ENCODE measurements around the gene VTCN1. TPM values are rescaled to one million over a fixed set of nuclear protein-coding genes. Genes with fewer than 3 reads are reported as not detected.

VTCN1 gene
- total and polyA plus RNA-seq, 4 donors: 0.23 to 0.38 TPM; not detected in 2

- no peaks in the 10 kb centered on the region for H3K36me3 ChIP-seq (ENCODE audit: control insufficient read depth in 1 of 2, insufficient read depth in 2 of 2, low read length in 1 of 2)
- intact Hi-C loops (cut with DNase I): no loop called here
- no peaks in the 10 kb centered on the region for H3K9me3 ChIP-seq (ENCODE audit: control insufficient read depth, low read length)
- H3K27ac ChIP-seq (ENCODE audit: low read depth in 1 of 2, low read length in 2 of 2): no peak overlapping the region
- H3K4me3 ChIP-seq (ENCODE audit: low read length in 2 of 2): no peak overlapping the region
- no peak for ATAC-seq (ENCODE audit: low FRiP score)
- no peaks in the 10 kb centered on the region for H3K27me3 ChIP-seq (ENCODE audit: control insufficient read depth in 1 of 2, insufficient read depth in 2 of 2, low read length in 1 of 2)
- 83 to 91% methylated on average over 2 of the region's 2 CpGs for WGBS, 2 donors
- H3K4me1 ChIP-seq (ENCODE audit: control insufficient read depth in 1 of 2, insufficient read depth in 2 of 2, low read length in 2 of 2): no peaks in the 10 kb centered on the region
- DNase-seq: no peak
These were observed 21.0 kb downstream of the VTCN1 start for GRCh38 chr1:117189726-117190125.

- 73 to 78% methylated on average over 8 of the region's 8 CpGs for WGBS, 2 donors
- intact Hi-C loops (cut with DNase I): no loop called here
- Histone ChIP-seq H3K4me3 (ENCODE audit: low read length in 2 of 2) (no peak overlapping the region), H3K4me1 (ENCODE audit: control insufficient read depth in 1 of 2, insufficient read depth in 2 of 2, low read length in 2 of 2) (no peaks in the 10 kb centered on the region), H3K9me3 (ENCODE audit: control insufficient read depth, low read length) (peaks cover 1% of the 10 kb centered on the region), H3K36me3 (ENCODE audit: control insufficient read depth in 1 of 2, insufficient read depth in 2 of 2, low read length in 1 of 2) (no peaks in the 10 kb centered on the region), H3K27me3 (ENCODE audit: control insufficient read depth in 1 of 2, insufficient read depth in 2 of 2, low read length in 1 of 2) (no peaks in the 10 kb centered on the region), H3K27ac (ENCODE audit: low read depth in 1 of 2, low read length in 2 of 2) (no peak overlapping the region)
- ATAC-seq (ENCODE audit: low FRiP score) (no peak), DNase-seq (no peak)
These were observed 21.8 kb downstream of the VTCN1 start for GRCh38 chr1:117188816-117189437.

DNA sequence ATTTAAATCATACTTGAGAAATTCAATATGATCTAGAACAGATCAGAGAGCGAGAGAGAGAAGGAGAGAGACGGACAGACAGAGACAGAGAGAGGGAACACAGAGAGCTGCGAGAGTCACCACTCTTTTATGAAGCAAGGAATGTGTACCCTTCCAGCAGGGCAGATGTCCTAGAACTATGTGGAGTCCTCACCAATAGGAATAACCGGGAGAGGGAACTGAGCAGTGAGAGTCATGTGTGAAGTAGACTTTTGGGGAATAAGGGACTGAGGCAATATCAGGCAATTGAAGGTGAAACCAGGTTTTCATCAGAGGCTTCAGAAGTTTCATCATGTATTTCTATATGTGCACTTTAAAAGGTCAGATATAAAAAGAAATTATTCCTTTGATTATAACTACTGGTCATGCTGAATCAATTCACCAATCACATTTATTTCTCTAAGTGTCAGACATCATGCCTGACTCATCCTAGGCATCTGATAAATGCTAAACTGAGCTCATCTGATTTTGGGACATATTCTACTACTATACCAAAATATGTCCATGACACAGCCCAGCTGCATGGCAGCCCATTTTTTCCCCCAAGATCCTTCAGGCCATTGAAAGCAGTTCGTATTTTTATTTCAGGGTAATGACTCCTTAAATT, 22.4 kb downstream of the VTCN1 start:
- no peak for DNase-seq
- H3K27me3 ChIP-seq (ENCODE audit: control insufficient read depth in 1 of 2, insufficient read depth in 2 of 2, low read length in 1 of 2): no peaks in the 10 kb centered on the region
- no peak overlapping the region for H3K27ac ChIP-seq (ENCODE audit: low read depth in 1 of 2, low read length in 2 of 2)
- no peaks in the 10 kb centered on the region for H3K4me1 ChIP-seq (ENCODE audit: control insufficient read depth in 1 of 2, insufficient read depth in 2 of 2, low read length in 2 of 2)
- no peak for ATAC-seq (ENCODE audit: low FRiP score)
- no peak overlapping the region for H3K4me3 ChIP-seq (ENCODE audit: low read length in 2 of 2)
- H3K36me3 ChIP-seq (ENCODE audit: control insufficient read depth in 1 of 2, insufficient read depth in 2 of 2, low read length in 1 of 2): no peaks in the 10 kb centered on the region
- 67 to 77% methylated on average over 5 of the region's 5 CpGs for WGBS, 2 donors
- peaks cover 1% of the 10 kb centered on the region for H3K9me3 ChIP-seq (ENCODE audit: control insufficient read depth, low read length)
- intact Hi-C loops (cut with DNase I): no loop called here

- intact Hi-C loops (cut with DNase I): no loop called here
- no peaks in the 10 kb centered on the region for H3K4me1 ChIP-seq (ENCODE audit: control insufficient read depth in 1 of 2, insufficient read depth in 2 of 2, low read length in 2 of 2)
- H3K36me3 ChIP-seq (ENCODE audit: control insufficient read depth in 1 of 2, insufficient read depth in 2 of 2, low read length in 1 of 2): no peaks in the 10 kb centered on the region
- H3K27me3 ChIP-seq (ENCODE audit: control insufficient read depth in 1 of 2, insufficient read depth in 2 of 2, low read length in 1 of 2): no peaks in the 10 kb centered on the region
- H3K9me3 ChIP-seq (ENCODE audit: control insufficient read depth, low read length): peaks cover 1% of the 10 kb centered on the region
- ATAC-seq (ENCODE audit: low FRiP score) (no peak), DNase-seq (no peak)
- H3K27ac ChIP-seq (ENCODE audit: low read depth in 1 of 2, low read length in 2 of 2): no peak overlapping the region
- no peak overlapping the region for H3K4me3 ChIP-seq (ENCODE audit: low read length in 2 of 2)
- WGBS, 2 donors: 93 to 94% methylated on average over 4 of the region's 4 CpGs
These were observed 27.6 kb downstream of the VTCN1 start for GRCh38 chr1:117183112-117183511.

DNA sequence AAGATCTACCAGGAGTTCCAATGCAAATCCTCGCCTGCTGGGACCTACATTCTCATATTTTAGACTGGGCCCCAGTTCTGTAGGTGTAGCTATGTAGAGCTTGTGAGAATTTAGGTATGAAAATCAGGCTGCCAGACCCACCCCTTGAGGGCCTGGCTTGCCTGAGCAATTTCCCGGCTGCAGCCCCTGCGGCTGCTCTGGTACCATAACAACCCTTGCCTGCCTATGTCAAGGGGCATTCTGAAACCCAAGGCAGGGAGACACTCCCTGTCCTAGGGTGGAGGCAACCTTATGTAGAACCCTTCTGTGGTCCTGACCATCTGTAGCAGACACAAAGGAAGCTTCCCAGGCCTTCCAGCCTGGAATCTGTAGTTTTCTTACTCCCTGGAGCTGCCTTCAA, 28.4 kb downstream of the VTCN1 start:
- no peak for DNase-seq
- 98% methylated on average over 3 of the region's 3 CpGs for WGBS, 2 donors
- intact Hi-C loops (cut with DNase I): no loop called here
- H3K36me3 ChIP-seq (ENCODE audit: control insufficient read depth in 1 of 2, insufficient read depth in 2 of 2, low read length in 1 of 2): no peaks in the 10 kb centered on the region
- peak; percentile 33 for ATAC-seq (ENCODE audit: low FRiP score)
- H3K9me3 ChIP-seq (ENCODE audit: control insufficient read depth, low read length): peaks cover 1% of the 10 kb centered on the region
- H3K4me1 ChIP-seq (ENCODE audit: control insufficient read depth in 1 of 2, insufficient read depth in 2 of 2, low read length in 2 of 2): no peaks in the 10 kb centered on the region
- H3K4me3 ChIP-seq (ENCODE audit: low read length in 2 of 2): no peak overlapping the region
- H3K27me3 ChIP-seq (ENCODE audit: control insufficient read depth in 1 of 2, insufficient read depth in 2 of 2, low read length in 1 of 2): no peaks in the 10 kb centered on the region
- no peak overlapping the region for H3K27ac ChIP-seq (ENCODE audit: low read depth in 1 of 2, low read length in 2 of 2)

DNA sequence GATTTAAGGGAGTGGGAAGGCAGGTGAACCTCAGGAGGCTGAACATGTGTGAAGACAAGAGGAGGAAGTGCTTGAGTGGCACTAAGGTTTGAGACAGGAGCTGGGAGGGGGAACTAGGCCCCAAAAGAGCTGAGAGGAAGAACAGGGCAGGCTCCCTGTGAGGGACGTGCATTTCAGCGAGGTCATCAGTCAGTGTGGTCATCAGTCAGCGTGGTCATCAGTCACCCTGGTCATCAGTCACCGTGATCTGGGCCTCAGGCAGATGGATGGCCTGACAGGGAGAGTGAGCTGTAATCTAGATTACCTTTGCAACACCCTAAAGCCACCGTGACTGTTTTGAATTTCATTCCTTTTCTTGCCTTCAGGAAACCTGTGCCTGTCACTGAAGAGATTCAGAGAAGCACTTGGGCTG, 29.1 kb downstream of the VTCN1 start:
- intact Hi-C loops (cut with DNase I): no loop called here
- H3K4me1 ChIP-seq (ENCODE audit: control insufficient read depth in 1 of 2, insufficient read depth in 2 of 2, low read length in 2 of 2): no peaks in the 10 kb centered on the region
- H3K9me3 ChIP-seq (ENCODE audit: control insufficient read depth, low read length): peaks cover 2% of the 10 kb centered on the region
- no peak overlapping the region for H3K27ac ChIP-seq (ENCODE audit: low read depth in 1 of 2, low read length in 2 of 2)
- no peak for DNase-seq
- H3K27me3 ChIP-seq (ENCODE audit: control insufficient read depth in 1 of 2, insufficient read depth in 2 of 2, low read length in 1 of 2): no peaks in the 10 kb centered on the region
- WGBS, 2 donors: 72 to 77% methylated on average over 5 of the region's 5 CpGs
- H3K36me3 ChIP-seq (ENCODE audit: control insufficient read depth in 1 of 2, insufficient read depth in 2 of 2, low read length in 1 of 2): no peaks in the 10 kb centered on the region
- no peak for ATAC-seq (ENCODE audit: low FRiP score)
- no peak overlapping the region for H3K4me3 ChIP-seq (ENCODE audit: low read length in 2 of 2)

- ATAC-seq (ENCODE audit: low FRiP score) (no peak), DNase-seq (no peak)
- intact Hi-C loops (cut with DNase I): no loop called here
- H3K4me1 ChIP-seq (ENCODE audit: control insufficient read depth in 1 of 2, insufficient read depth in 2 of 2, low read length in 2 of 2): no peaks in the 10 kb centered on the region
- H3K27me3 ChIP-seq (ENCODE audit: control insufficient read depth in 1 of 2, insufficient read depth in 2 of 2, low read length in 1 of 2): no peaks in the 10 kb centered on the region
- 84 to 86% methylated on average over 5 of the region's 5 CpGs for WGBS, 2 donors
- H3K27ac ChIP-seq (ENCODE audit: low read depth in 1 of 2, low read length in 2 of 2): no peak overlapping the region
- no peaks in the 10 kb centered on the region for H3K36me3 ChIP-seq (ENCODE audit: control insufficient read depth in 1 of 2, insufficient read depth in 2 of 2, low read length in 1 of 2)
- H3K9me3 ChIP-seq (ENCODE audit: control insufficient read depth, low read length): peaks cover 2% of the 10 kb centered on the region
- no peak overlapping the region for H3K4me3 ChIP-seq (ENCODE audit: low read length in 2 of 2)
These were observed 30.4 kb downstream of the VTCN1 start for GRCh38 chr1:117180147-117180967.

DNA sequence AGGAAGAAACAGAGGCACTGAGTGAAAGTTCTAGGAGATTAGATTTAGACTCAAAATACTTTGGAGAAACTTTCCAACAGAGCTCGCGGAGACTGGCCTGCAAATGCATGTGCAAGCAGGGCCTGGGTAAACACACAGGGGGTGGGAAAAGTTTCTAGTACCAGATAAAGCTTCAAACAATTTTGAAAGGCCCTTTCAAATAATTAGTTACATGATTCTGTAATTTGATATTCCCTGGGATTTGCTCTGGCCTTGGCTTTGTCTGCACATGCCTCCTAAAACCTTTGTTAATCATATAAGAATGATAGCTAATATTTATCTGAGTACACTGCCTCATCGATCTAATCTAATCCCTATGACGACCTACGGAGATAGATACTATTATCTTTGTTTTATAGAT, 31.3 kb downstream of the VTCN1 start:
- intact Hi-C loops (cut with DNase I): no loop called here
- WGBS, 2 donors: 44 to 47% methylated on average over 5 of the region's 5 CpGs
- ATAC-seq (ENCODE audit: low FRiP score): no peak
- H3K4me1 ChIP-seq (ENCODE audit: control insufficient read depth in 1 of 2, insufficient read depth in 2 of 2, low read length in 2 of 2): no peaks in the 10 kb centered on the region
- H3K27ac ChIP-seq (ENCODE audit: low read depth in 1 of 2, low read length in 2 of 2): no peak overlapping the region
- H3K27me3 ChIP-seq (ENCODE audit: control insufficient read depth in 1 of 2, insufficient read depth in 2 of 2, low read length in 1 of 2): no peaks in the 10 kb centered on the region
- H3K36me3 ChIP-seq (ENCODE audit: control insufficient read depth in 1 of 2, insufficient read depth in 2 of 2, low read length in 1 of 2): no peaks in the 10 kb centered on the region
- H3K4me3 ChIP-seq (ENCODE audit: low read length in 2 of 2): no peak overlapping the region
- H3K9me3 ChIP-seq (ENCODE audit: control insufficient read depth, low read length): peaks cover 1% of the 10 kb centered on the region
- DNase-seq: no peak

Measured in aorta (tissue), 5 donors.